Cardiac muscle cell (in vitro differentiated cells and primary cell): ENCODE results near the gene FDX1. TPM values are rescaled to one million over a fixed set of nuclear protein-coding genes. Genes with fewer than 3 reads are reported as not detected.
A peak's percentile ranks its signal among the peaks of the same experiment; 100 is the strongest.
"Not testable (repeated sequence)": the region's sequence is repeated elsewhere in the genome, so short reads cannot be mapped to it uniquely, and the experiment has no call there.

Experiments used
- DNase-seq, 2 donors: peaks; one replicate each; pipeline versions ENCODE4 v3.0.0 to v3.0.0-alpha.2; 2010 to 2017; ENCODE audit warnings: low read depth in 1 of 2, low spot score in 1 of 2
- H3K27ac ChIP-seq: fragments of 200-600 bp; sonication (generic); 2 replicates; pipeline ENCODE4 v1.5.1; 2016
- H3K27me3 ChIP-seq: fragments of 200-600 bp; sonication (generic); 2 replicates; pipeline ENCODE4 v1.6.0; 2016; ENCODE audit warnings: control low read depth
- H3K36me3 ChIP-seq: fragments of 200-600 bp; sonication (generic); 2 replicates; pipeline ENCODE4 v1.5.1; 2016; ENCODE audit warnings: control low read depth
- H3K4me1 ChIP-seq: fragments of 200-600 bp; sonication (generic); 2 replicates; pipeline ENCODE4 v1.8.1; 2017; ENCODE audit warnings: low read depth, mild to moderate bottlenecking, mixed run types
- H3K4me3 ChIP-seq: fragments of 200-600 bp; sonication (generic); 2 replicates; pipeline ENCODE4 v1.5.1; 2016; ENCODE audit warnings: mild to moderate bottlenecking
- H3K9me3 ChIP-seq: fragments of 200-600 bp; sonication (generic); 2 replicates; pipeline ENCODE4 v1.5.1; 2017; ENCODE audit warnings: low read depth, mild to moderate bottlenecking, control low read depth
- CTCF ChIP-seq: IDR thresholded peaks from 2 replicates; pipeline ENCODE4 v1.5.1; 2012; ENCODE audit warnings: low read depth, mild to moderate bottlenecking, low read length
- polyA plus RNA-seq: library from polyadenylated mRNA; unstranded; fragments of >200 nt; fragmentation: Nextera tagmentation; extraction: Ambion mirVana; gene quantifications from 2 replicates; pipeline ENCODE4 v1.2.1, GENCODE V29; 2016
- total RNA-seq: library from RNA; depleted of rRNA; stranded (reverse); fragments of >200 nt; gene quantifications from 2 replicates; pipeline ENCODE4 v1.2.3, GENCODE V29; 2016

Gene FDX1
- total and polyA plus RNA-seq, 2 experiments from 2014 or later: 20.0 to 30.0 TPM

GRCh38 chr11:110407315-110407714 is 22.4 kb upstream of the FDX1 start:
- no peak for DNase-seq
- no peaks in the 10 kb centered on the region for H3K9me3 ChIP-seq
- H3K36me3 ChIP-seq: no peaks in the 10 kb centered on the region
- no peak overlapping the region for H3K4me3 ChIP-seq
- TF ChIP-seq CTCF: no peak
- H3K27me3 ChIP-seq: no peaks in the 10 kb centered on the region
- H3K4me1 ChIP-seq: no peaks in the 10 kb centered on the region
- no peak overlapping the region for H3K27ac ChIP-seq

GRCh38 chr11:110409174-110409573 is 20.6 kb upstream of the FDX1 start:
- H3K27ac ChIP-seq: no peak overlapping the region
- peak in 1 of 2 donors; percentile 71 for DNase-seq
- H3K4me3 ChIP-seq: no peak overlapping the region
- TF ChIP-seq CTCF: no peak
- no peaks in the 10 kb centered on the region for H3K36me3 ChIP-seq
- no peaks in the 10 kb centered on the region for H3K9me3 ChIP-seq
- H3K27me3 ChIP-seq: no peaks in the 10 kb centered on the region
- no peaks in the 10 kb centered on the region for H3K4me1 ChIP-seq

GRCh38 chr11:110410651-110411050 is 19.1 kb upstream of the FDX1 start:
- Histone ChIP-seq H3K36me3 (no peaks in the 10 kb centered on the region), H3K27ac (no peak overlapping the region), H3K9me3 (no peaks in the 10 kb centered on the region), H3K4me1 (no peaks in the 10 kb centered on the region), H3K27me3 (no peaks in the 10 kb centered on the region), H3K4me3 (no peak overlapping the region)
- TF ChIP-seq CTCF: no peak
- DNase-seq: no peak

GRCh38 chr11:110415081-110415480 is 14.7 kb upstream of the FDX1 start:
- H3K36me3 ChIP-seq: no peaks in the 10 kb centered on the region
- no peaks in the 10 kb centered on the region for H3K27me3 ChIP-seq
- no peak for DNase-seq
- no peak overlapping the region for H3K4me3 ChIP-seq
- no peak for TF ChIP-seq CTCF
- H3K27ac ChIP-seq: no peak overlapping the region
- H3K9me3 ChIP-seq: no peaks in the 10 kb centered on the region
- H3K4me1 ChIP-seq: no peaks in the 10 kb centered on the region

GRCh38 chr11:110421658-110422057 is 8.1 kb upstream of the FDX1 start:
- not testable (repeated sequence) for H3K36me3 ChIP-seq, H3K27me3 ChIP-seq, H3K9me3 ChIP-seq, DNase-seq, H3K27ac ChIP-seq, H3K4me3 ChIP-seq, H3K4me1 ChIP-seq

GRCh38 chr11:110422306-110422905 is 7.3 kb upstream of the FDX1 start:
- no peaks in the 10 kb centered on the region for H3K9me3 ChIP-seq
- no peak overlapping the region for H3K27ac ChIP-seq
- H3K4me1 ChIP-seq: no peaks in the 10 kb centered on the region
- no peak for DNase-seq
- TF ChIP-seq CTCF: no peak
- no peaks in the 10 kb centered on the region for H3K27me3 ChIP-seq
- no peak overlapping the region for H3K4me3 ChIP-seq
- no peaks in the 10 kb centered on the region for H3K36me3 ChIP-seq
